ENCODE results near the gene SLC26A8.

GRCh38 chr6:36038120-36038876 is 13.9 kb upstream of the SLC26A8 start:
- TF ChIP-seq, protein P1, sequence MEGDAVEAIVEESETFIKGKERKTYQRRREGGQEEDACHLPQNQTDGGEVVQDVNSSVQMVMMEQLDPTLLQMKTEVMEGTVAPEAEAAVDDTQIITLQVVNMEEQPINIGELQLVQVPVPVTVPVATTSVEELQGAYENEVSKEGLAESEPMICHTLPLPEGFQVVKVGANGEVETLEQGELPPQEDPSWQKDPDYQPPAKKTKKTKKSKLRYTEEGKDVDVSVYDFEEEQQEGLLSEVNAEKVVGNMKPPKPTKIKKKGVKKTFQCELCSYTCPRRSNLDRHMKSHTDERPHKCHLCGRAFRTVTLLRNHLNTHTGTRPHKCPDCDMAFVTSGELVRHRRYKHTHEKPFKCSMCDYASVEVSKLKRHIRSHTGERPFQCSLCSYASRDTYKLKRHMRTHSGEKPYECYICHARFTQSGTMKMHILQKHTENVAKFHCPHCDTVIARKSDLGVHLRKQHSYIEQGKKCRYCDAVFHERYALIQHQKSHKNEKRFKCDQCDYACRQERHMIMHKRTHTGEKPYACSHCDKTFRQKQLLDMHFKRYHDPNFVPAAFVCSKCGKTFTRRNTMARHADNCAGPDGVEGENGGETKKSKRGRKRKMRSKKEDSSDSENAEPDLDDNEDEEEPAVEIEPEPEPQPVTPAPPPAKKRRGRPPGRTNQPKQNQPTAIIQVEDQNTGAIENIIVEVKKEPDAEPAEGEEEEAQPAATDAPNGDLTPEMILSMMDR (conservative IDR thresholded peaks at IDR 0.05) = no peak
- TF ChIP-seq EZH2 (IDR thresholded peaks at IDR 0.05; ENCODE audit: low read depth) = no peak
